A549 (cell line): Measurements from ENCODE around the gene SORCS1.

Experiments used
- CEBPB ChIP-seq, 2 experiments: fragments of >200 bp in 1 of 2; sonication (Bioruptor Twin) in 1 of 2; formaldehyde crosslinking in 1 of 2; IDR thresholded peaks; 2 replicates each; pipeline ENCODE4 v1.6.1; 2012 to 2016
- ESRRA ChIP-seq: fragments of 150-350 bp; IDR thresholded peaks from 2 replicates; pipeline ENCODE4 v1.6.1; 2014; ENCODE audit warnings: mild to moderate bottlenecking, low read length, borderline replicate concordance
- JUN ChIP-seq, 2 experiments: fragments of >200 bp; sonication (Bioruptor Twin); formaldehyde crosslinking; IDR thresholded peaks; 2 replicates in 1 of 2; 3 replicates in 1 of 2; pipeline ENCODE4 v1.6.1; 2016 to 2017
- MYC ChIP-seq: IDR thresholded peaks from 2 replicates; pipeline ENCODE4 v1.6.1; 2012; ENCODE audit warnings: mild to moderate bottlenecking, inconsistent platforms, low read length, improper control_type of control experiment, borderline replicate concordance
- POLR2A ChIP-seq: IDR thresholded peaks from 2 replicates; pipeline ENCODE4 v1.6.1; 2012; ENCODE audit warnings: mild to moderate bottlenecking, low read length
- POLR2AphosphoS2 ChIP-seq: conservative IDR thresholded peaks from 2 replicates; pipeline ENCODE4 v1.6.1; 2012; ENCODE audit warnings: low read length, improper control_type of control experiment, inconsistent platforms
- RNF2 ChIP-seq: fragments of 200-600 bp; sonication (generic); IDR thresholded peaks from 2 replicates; pipeline ENCODE4 v1.6.1; 2016; ENCODE audit warnings: low read depth, mild to moderate bottlenecking, antibody characterized with exemption, moderate library complexity, borderline replicate concordance
- TF ChIP-seq, protein P1 (sequence below): fragments of >200 bp; sonication (Bioruptor Twin); formaldehyde crosslinking; IDR thresholded peaks from 3 replicates; pipeline ENCODE4 v1.5.1; 2016
- TF ChIP-seq, protein P2 (sequence below): fragments of 250-450 bp; sonication (Bioruptor Pico); IDR thresholded peaks from 2 replicates; pipeline ENCODE4 v1.5.0; 2021; ENCODE audit warnings: mild to moderate bottlenecking, moderate library complexity, borderline replicate concordance

DNA sequence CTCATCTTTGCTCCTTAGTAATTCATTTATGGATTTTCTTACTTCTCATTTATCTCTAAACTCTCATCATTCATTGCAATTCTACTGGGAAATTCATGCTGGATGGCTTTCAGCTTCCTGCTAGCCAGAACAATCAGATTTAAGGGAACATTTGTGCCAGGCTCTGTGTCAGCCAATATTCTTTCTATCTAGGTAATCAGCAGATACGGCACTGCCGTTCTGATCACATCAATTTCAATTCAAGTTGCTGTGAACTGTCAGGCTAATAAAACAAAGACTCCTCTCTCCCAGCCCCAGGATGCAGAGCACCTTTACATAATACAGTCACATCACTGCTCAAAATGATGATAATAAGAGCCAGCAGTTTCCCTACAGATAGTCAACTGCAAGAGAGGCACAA is 468.3 kb downstream of the SORCS1 start:
- TF ChIP-seq, protein P1, sequence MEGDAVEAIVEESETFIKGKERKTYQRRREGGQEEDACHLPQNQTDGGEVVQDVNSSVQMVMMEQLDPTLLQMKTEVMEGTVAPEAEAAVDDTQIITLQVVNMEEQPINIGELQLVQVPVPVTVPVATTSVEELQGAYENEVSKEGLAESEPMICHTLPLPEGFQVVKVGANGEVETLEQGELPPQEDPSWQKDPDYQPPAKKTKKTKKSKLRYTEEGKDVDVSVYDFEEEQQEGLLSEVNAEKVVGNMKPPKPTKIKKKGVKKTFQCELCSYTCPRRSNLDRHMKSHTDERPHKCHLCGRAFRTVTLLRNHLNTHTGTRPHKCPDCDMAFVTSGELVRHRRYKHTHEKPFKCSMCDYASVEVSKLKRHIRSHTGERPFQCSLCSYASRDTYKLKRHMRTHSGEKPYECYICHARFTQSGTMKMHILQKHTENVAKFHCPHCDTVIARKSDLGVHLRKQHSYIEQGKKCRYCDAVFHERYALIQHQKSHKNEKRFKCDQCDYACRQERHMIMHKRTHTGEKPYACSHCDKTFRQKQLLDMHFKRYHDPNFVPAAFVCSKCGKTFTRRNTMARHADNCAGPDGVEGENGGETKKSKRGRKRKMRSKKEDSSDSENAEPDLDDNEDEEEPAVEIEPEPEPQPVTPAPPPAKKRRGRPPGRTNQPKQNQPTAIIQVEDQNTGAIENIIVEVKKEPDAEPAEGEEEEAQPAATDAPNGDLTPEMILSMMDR: no peak
- TF ChIP-seq POLR2A (no peak), CEBPB (IDR thresholded peaks at IDR 0.05) (no peak), RNF2 (no peak), MYC (no peak), JUN (IDR thresholded peaks at IDR 0.05) (no peak), ESRRA (no peak), POLR2AphosphoS2 (no peak)
- TF ChIP-seq, protein P2, sequence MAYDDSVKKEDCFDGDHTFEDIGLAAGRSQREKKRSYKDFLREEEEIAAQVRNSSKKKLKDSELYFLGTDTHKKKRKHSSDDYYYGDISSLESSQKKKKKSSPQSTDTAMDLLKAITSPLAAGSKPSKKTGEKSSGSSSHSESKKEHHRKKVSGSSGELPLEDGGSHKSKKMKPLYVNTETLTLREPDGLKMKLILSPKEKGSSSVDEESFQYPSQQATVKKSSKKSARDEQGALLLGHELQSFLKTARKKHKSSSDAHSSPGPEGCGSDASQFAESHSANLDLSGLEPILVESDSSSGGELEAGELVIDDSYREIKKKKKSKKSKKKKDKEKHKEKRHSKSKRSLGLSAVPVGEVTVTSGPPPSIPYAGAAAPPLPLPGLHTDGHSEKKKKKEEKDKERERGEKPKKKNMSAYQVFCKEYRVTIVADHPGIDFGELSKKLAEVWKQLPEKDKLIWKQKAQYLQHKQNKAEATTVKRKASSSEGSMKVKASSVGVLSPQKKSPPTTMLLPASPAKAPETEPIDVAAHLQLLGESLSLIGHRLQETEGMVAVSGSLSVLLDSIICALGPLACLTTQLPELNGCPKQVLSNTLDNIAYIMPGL (CRISPR knock-in tag): no peak
